CD14-positive monocyte (primary cell): ENCODE results near the gene SYTL1. TPM values are rescaled to one million over a fixed set of nuclear protein-coding genes. Genes with fewer than 3 reads are reported as not detected.

Experiments used
- DNase-seq, 3 donors: peaks; one replicate each; pipeline ENCODE4 v3.0.0-alpha.2; 2011 to 2022
- H2AFZ ChIP-seq: 2 replicates; pipeline ENCODE4 v1.6.0; 2012; ENCODE audit warnings: mild to moderate bottlenecking, low read depth, low read length, inconsistent platforms; ENCODE audit not compliant: insufficient read depth, poor library complexity, severe bottlenecking
- H3K27ac ChIP-seq, 2 donors: 1 replicate in 1 of 2; 2 replicates in 1 of 2; pipeline ENCODE4 v1.5.1; 2012 to 2013; ENCODE audit warnings: low read length in 2 of 2, control low read depth in 1 of 2, inconsistent platforms in 1 of 2, low read depth in 1 of 2, mild to moderate bottlenecking in 1 of 2
- H3K27me3 ChIP-seq, 2 donors: one replicate each; pipeline versions ENCODE4 v1.6.0 to v1.6.1; 2011 to 2013; ENCODE audit warnings: low read length in 2 of 2; ENCODE audit not compliant: control insufficient read depth in 2 of 2, insufficient read depth in 2 of 2
- H3K36me3 ChIP-seq, 2 donors: replicated peaks in 1 of 2; 1 replicate in 1 of 2; 2 replicates in 1 of 2; pipeline versions ENCODE4 v1.5.1 to v1.6.1; 2012 to 2013; ENCODE audit warnings: low read length in 2 of 2, control low read depth in 1 of 2, inconsistent platforms in 1 of 2, mild to moderate bottlenecking in 1 of 2; ENCODE audit not compliant: insufficient read depth in 2 of 2, control insufficient read depth in 1 of 2
- H3K4me1 ChIP-seq, 2 donors: 1 replicate in 1 of 2; 2 replicates in 1 of 2; pipeline versions ENCODE4 v1.5.1 to v1.6.1; 2012 to 2013; ENCODE audit warnings: low read length in 2 of 2, control low read depth in 1 of 2, inconsistent platforms in 1 of 2, mild to moderate bottlenecking in 1 of 2, moderate library complexity in 1 of 2; ENCODE audit not compliant: insufficient read depth in 2 of 2, control insufficient read depth in 1 of 2
- H3K4me2 ChIP-seq: replicated peaks from 2 replicates; pipeline ENCODE3; 2012; ENCODE audit warnings: low read length, moderate library complexity, mild to moderate bottlenecking; ENCODE audit not compliant: poor library complexity, severe bottlenecking; ENCODE audit errors: extremely low read depth
- H3K4me3 ChIP-seq, 3 experiments: fragments of 200-600 bp in 1 of 3; sonication (generic) in 1 of 3; replicated peaks in 1 of 3; 1 replicate in 2 of 3; 2 replicates in 1 of 3; pipeline ENCODE4 v1.5.1; 2011 to 2013; ENCODE audit warnings: low read length in 3 of 3, mild to moderate bottlenecking in 3 of 3, control low read depth in 2 of 3, low read depth in 2 of 3, inconsistent platforms in 1 of 3, moderate library complexity in 1 of 3
- H3K79me2 ChIP-seq: 2 replicates; pipeline ENCODE4 v1.6.0; 2012; ENCODE audit warnings: mild to moderate bottlenecking, control low read depth, inconsistent platforms, low read length, moderate library complexity; ENCODE audit not compliant: insufficient read depth
- H3K9ac ChIP-seq: 2 replicates; pipeline ENCODE4 v1.6.0; 2017; ENCODE audit warnings: low read length, mild to moderate bottlenecking; ENCODE audit not compliant: insufficient read depth, poor library complexity, severe bottlenecking
- H3K9me3 ChIP-seq, 2 donors: replicated peaks in 1 of 2; 1 replicate in 1 of 2; 2 replicates in 1 of 2; pipeline versions ENCODE4 v1.5.1 to v1.6.1; 2012 to 2013; ENCODE audit warnings: low read length in 2 of 2, control low read depth in 1 of 2; ENCODE audit not compliant: control insufficient read depth in 1 of 2, insufficient read depth in 1 of 2
- H4K20me1 ChIP-seq: 2 replicates; pipeline ENCODE4 v1.6.0; 2012; ENCODE audit warnings: mild to moderate bottlenecking, low read length, control low read depth, moderate library complexity; ENCODE audit not compliant: insufficient read depth
- H3K27ac Mint-ChIP-seq, 7 donors: one replicate each; pipeline ENCODE4 v1.8.0; 2020; ENCODE audit warnings: mild to moderate bottlenecking in 7 of 7, mixed read lengths in 7 of 7, moderate library complexity in 6 of 7, inconsistent platforms in 2 of 7
- H3K27me3 Mint-ChIP-seq, 3 donors: one replicate each; pipeline ENCODE4 v1.8.0; 2021 to 2022; ENCODE audit warnings: low read depth in 3 of 3, mild to moderate bottlenecking in 3 of 3, mixed read lengths in 3 of 3, moderate library complexity in 3 of 3, inconsistent platforms in 1 of 3
- H3K36me3 Mint-ChIP-seq, 2 donors: one replicate each; pipeline ENCODE4 v1.8.0; 2020; ENCODE audit warnings: mixed read lengths in 2 of 2, inconsistent platforms in 1 of 2, mild to moderate bottlenecking in 1 of 2
- H3K4me1 Mint-ChIP-seq: one replicate; pipeline ENCODE4 v1.8.0; 2020; ENCODE audit warnings: mild to moderate bottlenecking, mixed read lengths
- H3K4me3 Mint-ChIP-seq, 2 donors: one replicate each; pipeline ENCODE4 v1.8.0; 2020; ENCODE audit warnings: mild to moderate bottlenecking in 2 of 2, mixed read lengths in 2 of 2, moderate library complexity in 1 of 2
- H3K9me3 Mint-ChIP-seq, 7 donors: one replicate each; pipeline ENCODE4 v1.8.0; 2020 to 2022; ENCODE audit warnings: mixed read lengths in 7 of 7, mild to moderate bottlenecking in 6 of 7, moderate library complexity in 6 of 7, inconsistent platforms in 2 of 7
- CTCF ChIP-seq: fragments of 200-600 bp; IDR thresholded peaks from one replicate; pipeline ENCODE4 v1.8.0; 2022; ENCODE audit warnings: antibody characterized with exemption, mild to moderate bottlenecking
- WGBS: methylation state at CpG from one replicate; pipeline ENCODE4 v1.1.5; 2013; ENCODE audit warnings: missing lambda C conversion rate; ENCODE audit not compliant: insufficient coverage; 5-methylcytosine and 5-hydroxymethylcytosine counted together
- intact Hi-C, 2 donors: fragments of 100-400 bp; cut with micrococcal nuclease; formaldehyde crosslinking; loops; one replicate each; pipeline versions ENCODE4 v1.15.0 to v1.15.1; 2023
- polyA plus RNA-seq, 3 donors: library from polyadenylated mRNA; depleted of rRNA in 1 of 3; unstranded in 2 of 3; stranded (reverse) in 1 of 3; fragments of 300-500 nt in 2 of 3; fragments of >200 nt in 1 of 3; fragmentation: Illumina TruSeq in 2 of 3; gene quantifications; 1 replicate in 2 of 3; 2 replicates in 1 of 3; pipeline ENCODE4 v1.2.3, GENCODE V29; 2012 to 2021

SYTL1 gene
- polyA plus RNA-seq, 3 donors, result 26.9 to 95.8 (median 44.6) TPM

DNA sequence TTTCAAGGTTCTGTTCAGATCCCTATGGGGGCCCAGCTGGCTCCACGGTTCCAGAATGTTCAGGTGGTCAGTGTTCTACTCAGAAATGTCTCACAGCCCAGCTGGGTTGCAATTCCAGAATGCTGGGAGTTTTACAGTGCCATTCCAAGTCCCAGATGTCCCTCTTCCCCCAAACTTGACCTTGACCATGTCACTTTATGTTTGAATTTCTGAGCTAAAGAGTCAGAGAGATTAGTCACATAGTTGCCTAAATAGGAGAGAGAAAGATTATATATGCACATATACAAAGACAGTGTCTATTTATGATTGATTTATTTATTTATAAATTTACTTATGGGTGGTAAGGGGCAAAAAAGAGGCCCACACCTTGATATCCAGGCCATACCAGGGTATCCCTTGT is 53.1 kb downstream of the SYTL1 start:
- Mint-ChIP-seq H3K4me1 (peaks cover 16% of the 10 kb centered on the region), H3K4me3 (no peak overlapping the region), H3K27ac (peak overlapping the region in 1 of 7 donors; percentile 36), H3K9me3 (peaks cover 0 to 5% (median 0%) of the 10 kb centered on the region in 7 donors), H3K36me3 (no peaks in the 10 kb centered on the region), H3K27me3 (peaks cover 16 to 25% (median 20%) of the 10 kb centered on the region in 3 donors)
- Histone ChIP-seq H3K9ac (no peak overlapping the region), H3K27ac (no peak overlapping the region), H3K4me3 (no peak overlapping the region), H3K36me3 (no peaks in the 10 kb centered on the region), H3K4me1 (peaks cover 16 to 18% of the 10 kb centered on the region in 2 donors), H4K20me1 (peaks cover 6% of the 10 kb centered on the region), H3K4me2 (no peak overlapping the region), H3K9me3 (no peaks in the 10 kb centered on the region), H2AFZ (no peak overlapping the region), H3K27me3 (peaks cover 0 to 19% of the 10 kb centered on the region in 2 donors), H3K79me2 (no peaks in the 10 kb centered on the region)
- WGBS, result 91% methylated on average over 1 of the region's 1 CpG
- TF ChIP-seq CTCF, result no peak
- DNase-seq, result no peak
- intact Hi-C loops, result loop anchor here (1.0 to 10.0 kb wide), 5 partner anchors 36 to 290 kb away; no protein-coding TSS in a partner anchor

DNA sequence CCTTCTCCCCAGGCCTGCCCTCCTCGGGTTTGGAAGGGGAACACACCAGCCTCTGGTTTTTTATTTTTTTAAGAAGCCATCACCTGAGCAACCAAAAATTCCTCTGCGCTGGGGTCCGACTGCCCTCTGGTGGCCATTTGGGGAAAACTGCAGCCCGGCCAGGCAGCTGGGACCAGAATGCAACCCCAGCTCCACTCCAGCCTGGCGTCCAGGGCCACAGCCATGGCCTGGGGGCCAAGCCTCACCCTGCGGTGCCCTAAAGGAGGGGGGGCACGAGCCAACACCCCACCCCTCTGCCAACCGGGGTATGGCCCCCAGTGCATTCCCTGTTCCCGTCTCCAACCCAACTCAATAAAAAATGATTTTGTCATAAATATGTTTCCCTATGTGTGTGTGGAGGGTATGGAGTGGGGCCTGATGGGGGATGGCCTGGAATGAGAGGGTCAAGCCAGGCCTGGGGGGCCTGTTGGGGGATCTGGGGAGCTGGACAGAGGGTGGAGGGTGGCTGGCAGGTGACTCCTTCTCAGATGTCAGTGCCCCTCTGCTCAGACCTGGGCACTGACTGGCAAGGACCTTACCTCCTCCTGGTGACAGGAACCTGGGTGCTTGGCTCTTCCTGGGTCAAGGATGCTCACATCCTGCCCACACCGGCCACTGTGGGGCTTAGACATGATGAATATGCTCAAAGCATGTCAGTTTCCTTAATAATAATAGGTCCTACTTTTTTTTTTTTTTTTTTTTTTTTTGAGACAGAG is 53.8 kb downstream of the SYTL1 start:
- peaks cover 0 to 17% of the 10 kb centered on the region in 2 donors for H3K27me3 ChIP-seq
- peaks cover 16% of the 10 kb centered on the region for H3K4me1 Mint-ChIP-seq
- peak overlapping the region in 1 of 7 donors; percentile 68 for H3K27ac Mint-ChIP-seq
- peak; percentile 67 to 76 (median 69) for DNase-seq
- peaks cover 13 to 25% (median 20%) of the 10 kb centered on the region in 3 donors for H3K27me3 Mint-ChIP-seq
- H3K9ac ChIP-seq, result no peak overlapping the region
- peaks cover 16 to 18% of the 10 kb centered on the region in 2 donors for H3K4me1 ChIP-seq
- H3K4me3 ChIP-seq, result no peak overlapping the region
- no peak overlapping the region for H3K27ac ChIP-seq
- no peaks in the 10 kb centered on the region for H3K36me3 Mint-ChIP-seq
- H4K20me1 ChIP-seq, result peaks cover 7% of the 10 kb centered on the region
- no peaks in the 10 kb centered on the region for H3K9me3 ChIP-seq
- intact Hi-C loops, result loop anchor here (1.0 to 10.0 kb wide), 5 partner anchors 37 to 291 kb away; no protein-coding TSS in a partner anchor
- H2AFZ ChIP-seq, result no peak overlapping the region
- no peaks in the 10 kb centered on the region for H3K36me3 ChIP-seq
- 0% methylated on average over 6 of the region's 10 CpGs for WGBS
- TF ChIP-seq CTCF, result peak; percentile 95
- peaks cover 0 to 5% (median 0%) of the 10 kb centered on the region in 7 donors for H3K9me3 Mint-ChIP-seq
- no peak overlapping the region for H3K4me2 ChIP-seq
- H3K79me2 ChIP-seq, result no peaks in the 10 kb centered on the region
- H3K4me3 Mint-ChIP-seq, result no peak overlapping the region
